CD4-positive, alpha-beta T cell treated with Interferon gamma for 1 hour (primary cell): Measurements from ENCODE around the gene IL32.
A peak's percentile ranks its signal among the peaks of the same experiment; 100 is the strongest.
"Not testable (repeated sequence)": the region's sequence is repeated elsewhere in the genome, so short reads cannot be mapped to it uniquely, and the experiment has no call there.

ENCODE experiments used
- DNase-seq: peaks from one replicate; pipeline ENCODE4 v3.0.0-alpha.2; 2020

Gene IL32

DNA sequence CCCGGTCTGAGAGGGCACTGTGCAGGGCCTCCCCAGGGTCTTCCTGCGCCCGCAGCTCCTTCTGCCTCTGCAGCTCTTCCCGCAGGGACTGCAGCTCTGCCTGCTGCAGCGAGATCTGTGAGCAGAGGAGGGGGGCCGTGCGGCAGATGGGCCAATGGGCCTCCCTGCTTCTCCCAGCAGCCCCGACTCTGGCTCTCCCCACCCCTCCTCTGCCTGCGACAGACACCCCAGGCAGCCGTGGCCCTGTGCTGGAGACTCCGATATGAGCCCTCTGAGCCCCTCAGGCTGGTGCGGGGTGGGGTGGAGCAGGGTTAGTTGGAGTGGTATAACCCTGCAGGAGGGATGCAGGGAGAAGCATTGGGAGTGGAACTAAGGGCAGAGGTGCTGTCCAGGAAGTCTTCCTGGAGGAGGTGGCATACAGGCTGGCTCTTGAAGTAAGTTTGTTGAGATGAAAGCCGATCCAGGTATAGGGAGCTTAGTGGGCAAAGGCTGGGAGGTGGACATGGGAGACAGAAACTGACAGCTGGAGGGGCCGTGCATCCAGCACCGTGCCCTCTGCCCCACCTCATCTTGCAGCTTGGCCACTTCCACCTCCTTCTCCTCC is 36.6 kb upstream of the IL32 start:
- no peak for DNase-seq

DNA sequence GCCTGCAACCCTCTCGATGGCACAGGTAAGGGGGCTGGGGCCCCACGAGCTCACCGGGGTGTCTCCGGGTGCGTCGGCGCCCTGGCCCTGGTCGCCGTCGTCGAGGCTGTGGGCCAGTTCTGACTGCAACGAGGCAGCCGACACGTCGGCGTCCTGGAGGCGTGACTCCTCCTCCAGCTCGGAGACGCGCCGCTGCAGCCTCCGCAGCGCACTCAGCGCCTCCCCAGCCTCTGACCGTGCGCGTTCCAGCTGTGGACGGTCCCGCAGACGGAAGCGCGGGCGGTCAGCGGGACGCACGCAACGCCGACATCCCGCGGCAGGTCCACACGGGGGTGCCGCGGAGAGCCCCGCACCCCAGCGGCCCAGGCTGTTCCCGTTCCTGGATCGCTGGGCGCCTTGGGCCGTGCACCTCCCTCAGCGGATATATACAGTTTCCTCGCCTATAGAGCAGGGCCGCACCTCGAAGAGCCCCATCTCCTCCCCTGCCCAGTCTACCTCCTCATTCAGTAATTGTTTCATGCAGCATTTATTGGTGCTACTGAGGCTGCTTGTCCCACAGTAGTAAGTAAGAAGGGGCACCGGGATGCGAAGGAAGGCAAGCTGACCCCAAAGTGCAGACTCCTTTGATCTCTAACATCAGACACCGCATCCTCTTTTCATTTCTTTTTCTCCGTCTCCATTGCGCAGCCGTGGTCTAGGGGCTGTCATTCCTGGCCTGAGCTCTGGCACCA is 35.8 kb upstream of the IL32 start:
- DNase-seq: no peak

- DNase-seq: no peak
These were observed 34.9 kb upstream of the IL32 start for GRCh38 chr16:3030222-3031212.

GRCh38 chr16:3032624-3033023 is 32.8 kb upstream of the IL32 start:
- DNase-seq: no peak

DNA sequence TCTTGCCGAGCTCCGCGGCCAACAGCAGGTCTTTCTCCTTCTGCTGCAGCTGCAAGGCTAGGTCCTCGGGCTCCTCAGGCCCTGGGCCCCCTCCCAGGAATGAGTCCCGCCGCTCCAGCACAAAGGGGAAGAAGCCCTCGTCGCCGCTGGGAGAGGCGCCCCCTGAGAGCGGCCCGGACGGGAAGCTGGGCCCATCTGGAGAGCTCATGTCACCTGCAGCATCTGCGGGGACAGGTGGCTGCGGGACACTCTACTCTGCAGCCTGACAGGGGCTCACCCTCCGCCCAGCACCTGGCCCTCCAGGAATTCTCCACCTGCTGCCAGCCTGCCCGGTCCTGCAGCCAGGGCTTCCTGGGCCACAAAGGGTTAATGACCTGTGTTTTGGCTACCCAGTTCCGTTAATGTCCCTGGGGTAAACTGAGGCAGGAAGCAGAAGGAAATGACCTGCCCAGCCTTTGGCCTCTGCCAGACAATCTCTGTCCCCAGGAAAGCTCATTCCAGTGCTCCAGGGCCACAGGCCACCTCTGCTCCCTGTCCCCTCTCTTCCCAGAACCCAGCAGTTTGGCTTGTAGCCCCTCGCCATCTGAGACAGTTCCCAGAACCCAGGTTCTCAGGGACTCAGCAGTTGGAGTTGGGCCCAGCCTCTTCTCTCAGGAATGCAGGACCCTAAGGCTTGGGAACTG is 30.0 kb upstream of the IL32 start:
- no peak for DNase-seq

DNA sequence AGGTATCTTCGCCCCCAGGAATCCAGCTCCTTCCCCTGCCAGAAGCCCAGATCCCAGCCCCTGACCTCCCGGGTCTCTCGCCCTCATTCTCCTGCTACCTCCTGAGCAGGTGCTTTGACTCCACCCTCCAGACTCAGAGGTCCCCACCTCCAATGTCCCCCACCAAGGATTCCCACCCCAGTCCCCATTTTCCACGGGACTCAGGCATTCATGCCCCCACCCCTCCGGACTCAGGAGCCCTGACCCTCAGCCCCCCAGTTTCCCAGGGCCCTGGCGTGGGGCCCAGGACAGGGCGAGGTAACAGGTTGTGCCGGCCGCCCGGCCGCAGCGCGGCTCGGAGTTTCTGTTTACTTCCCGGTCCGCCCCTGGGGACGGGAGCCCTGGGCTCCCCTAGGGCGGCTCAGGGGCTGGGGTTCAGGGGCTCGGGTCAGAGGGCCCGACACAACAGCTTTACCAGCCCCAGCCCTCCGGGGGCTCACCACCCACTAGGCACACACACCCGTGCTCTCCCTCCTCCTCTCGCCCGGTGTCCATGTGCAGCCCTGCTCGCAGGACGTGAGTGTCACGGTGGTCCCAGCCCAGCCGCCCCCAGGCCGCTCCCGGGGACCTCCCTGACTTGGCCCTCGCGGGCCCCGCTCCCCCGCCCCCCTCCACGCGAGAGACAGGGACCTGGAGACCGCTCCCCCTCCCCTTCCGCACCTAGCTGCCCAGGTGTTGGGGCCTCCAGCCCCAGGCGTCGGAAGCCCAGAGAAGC is 29.3 kb upstream of the IL32 start:
- DNase-seq: no peak

DNA sequence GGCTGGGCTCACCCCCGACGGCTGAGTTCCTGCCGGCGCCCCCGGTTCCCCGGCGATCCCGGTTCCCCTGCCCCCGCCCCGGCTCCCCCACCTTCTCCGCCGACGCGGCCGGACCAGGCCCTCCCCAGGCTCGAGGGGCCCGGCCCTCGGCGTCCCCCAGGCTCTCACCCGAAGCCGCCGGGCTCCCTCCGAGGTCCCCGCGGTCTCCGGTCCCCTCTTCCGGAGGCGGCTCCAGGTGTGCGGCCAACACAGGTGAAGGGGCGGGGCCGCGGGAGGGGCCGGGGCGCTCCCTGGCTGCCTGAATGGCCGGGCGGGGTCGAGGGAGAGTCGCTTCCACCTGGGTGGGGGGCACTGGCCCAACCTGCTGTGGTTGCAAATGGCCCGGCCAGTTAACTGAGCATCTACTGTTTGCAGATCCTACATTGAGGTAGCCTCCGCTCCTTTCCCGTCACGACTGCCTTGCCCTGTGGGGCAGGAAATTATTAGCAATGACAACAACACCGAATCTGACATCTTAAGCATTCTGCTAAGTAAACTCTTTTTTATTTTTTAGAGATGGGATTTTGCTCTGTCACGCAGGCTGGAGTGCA is 28.6 kb upstream of the IL32 start, which contains the start of gene BICDL2:
Gene BICDL2 (minus strand): TSS at position 219 of the 590 bp plus-strand sequence. CDS start 1,448 bp downstream, outside the sequence.
- no peak for DNase-seq

DNA sequence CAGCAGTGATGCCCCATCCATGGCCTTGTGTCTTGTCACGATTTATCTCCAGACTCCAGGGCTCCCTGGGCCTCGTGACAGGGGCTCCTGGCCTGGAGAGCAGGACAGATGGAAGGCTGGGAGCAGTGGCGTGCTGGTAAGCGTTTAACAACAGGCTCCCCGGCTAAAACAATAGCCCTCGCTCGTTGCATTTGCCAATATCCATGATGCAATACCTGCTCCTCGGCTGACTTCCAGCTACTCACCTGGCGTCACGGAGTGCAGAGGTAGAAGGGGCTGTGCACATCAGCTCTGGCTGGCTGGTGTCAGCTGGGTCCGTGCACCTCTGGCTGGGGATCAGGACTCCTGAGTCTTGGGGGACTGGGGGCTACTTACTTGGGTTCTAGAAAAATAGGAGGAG is 27.2 kb upstream of the IL32 start:
- no peak for DNase-seq

GRCh38 chr16:3038896-3039295 is 26.5 kb upstream of the IL32 start:
- no peak for DNase-seq

DNA sequence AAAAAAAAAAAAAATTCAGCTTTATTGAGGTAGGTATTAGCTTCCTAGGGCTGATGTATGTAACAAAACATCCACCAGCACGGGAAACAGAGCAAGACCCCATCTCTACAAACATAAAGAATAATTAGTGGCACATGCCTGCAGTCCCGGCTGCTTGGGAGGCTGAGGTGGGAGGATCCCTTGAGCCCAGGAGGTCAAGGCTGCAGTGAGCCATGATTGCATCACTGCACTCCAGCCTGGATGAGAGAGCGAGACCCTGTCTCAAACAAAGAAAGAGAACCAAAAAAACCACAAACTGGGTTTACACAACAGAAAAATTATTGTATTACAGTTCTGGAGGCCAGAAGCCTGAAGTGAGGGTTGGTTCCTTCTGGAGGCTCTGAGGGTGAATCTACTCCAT is 23.1 kb upstream of the IL32 start:
- DNase-seq: no peak

- DNase-seq: no peak
These were observed 20.7 kb upstream of the IL32 start for GRCh38 chr16:3044708-3045107.

DNA sequence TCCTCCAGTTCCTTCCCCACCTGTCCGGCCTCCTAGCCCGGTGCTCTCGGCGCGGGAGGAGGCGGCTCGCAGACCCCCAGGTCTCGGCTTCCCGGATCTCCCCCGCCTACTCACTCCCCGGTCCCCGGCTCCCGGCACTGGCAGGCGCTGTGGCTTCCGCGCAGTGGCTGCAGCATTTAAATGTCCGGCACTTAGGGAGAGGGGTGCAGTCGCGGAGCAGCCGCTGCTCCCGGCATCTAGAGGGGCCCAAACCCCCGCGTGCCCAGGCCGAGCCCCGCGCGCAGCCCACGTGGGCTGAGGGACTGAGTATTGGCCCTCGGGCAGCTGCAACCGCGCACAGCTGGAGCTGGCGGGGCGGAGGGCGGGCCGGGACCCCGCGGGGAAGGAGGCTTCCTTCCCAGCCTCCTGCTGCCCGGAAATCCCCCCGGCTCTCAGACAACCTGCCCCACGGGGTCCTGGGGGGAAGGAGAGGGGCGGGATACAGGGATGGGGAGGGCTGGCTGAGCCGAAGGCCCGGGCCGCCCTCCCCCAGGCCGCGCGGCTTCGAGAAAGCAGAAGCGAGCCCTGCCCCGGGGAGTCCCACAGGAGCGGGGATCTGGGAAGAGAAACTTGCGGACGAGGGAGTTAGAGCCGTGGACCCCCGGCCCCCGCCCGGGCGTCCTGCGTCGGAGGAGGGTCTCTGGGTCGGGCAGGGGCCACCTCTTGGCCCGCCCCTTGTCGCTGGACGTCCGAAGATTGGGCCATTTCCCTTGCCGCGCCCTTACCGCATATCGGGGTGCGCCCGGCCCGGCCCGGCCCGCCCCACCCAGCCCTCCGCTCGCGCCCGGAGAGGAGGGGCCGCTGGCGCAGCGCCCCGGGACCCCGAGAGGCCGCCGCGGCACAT is 19.4 kb upstream of the IL32 start, which contains the start of gene MMP25:
Gene MMP25 (plus strand): TSS at position 804 of the 883 bp plus-strand sequence. CDS start 357 bp downstream, outside the sequence.
- no peak for DNase-seq

DNA sequence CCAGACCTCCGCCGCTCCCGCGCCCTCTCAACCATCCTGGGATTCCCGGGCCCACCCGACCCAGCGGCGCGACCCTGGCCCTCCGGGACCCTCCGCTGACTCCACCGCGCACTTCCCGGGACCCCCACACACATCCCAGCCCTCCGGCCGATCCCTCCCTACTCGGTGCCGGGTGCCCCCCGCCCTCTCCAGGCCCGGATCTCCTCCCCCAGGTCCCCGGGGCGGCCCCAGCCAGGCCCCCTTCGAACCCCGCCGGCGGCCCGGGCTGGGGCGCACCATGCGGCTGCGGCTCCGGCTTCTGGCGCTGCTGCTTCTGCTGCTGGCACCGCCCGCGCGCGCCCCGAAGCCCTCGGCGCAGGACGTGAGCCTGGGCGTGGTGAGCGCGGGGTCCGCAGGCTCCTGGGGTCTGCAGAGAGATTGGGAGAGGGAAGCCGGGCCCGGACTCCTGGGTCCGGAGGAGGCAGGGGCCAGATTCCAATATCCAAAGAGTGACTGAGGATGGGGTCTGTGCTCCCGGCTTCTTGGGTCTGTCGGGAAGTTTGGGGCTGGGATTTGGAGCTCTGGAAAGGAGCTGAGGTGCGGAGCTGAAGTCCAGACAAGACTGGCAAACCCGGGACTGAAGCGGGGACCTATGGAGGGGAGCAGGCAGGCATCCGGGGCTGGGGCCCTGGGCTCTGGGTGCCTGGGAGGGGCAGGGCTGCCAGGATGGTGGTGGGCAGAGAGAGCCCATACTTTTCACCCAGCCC is 18.6 kb upstream of the IL32 start:
- DNase-seq: no peak

DNA sequence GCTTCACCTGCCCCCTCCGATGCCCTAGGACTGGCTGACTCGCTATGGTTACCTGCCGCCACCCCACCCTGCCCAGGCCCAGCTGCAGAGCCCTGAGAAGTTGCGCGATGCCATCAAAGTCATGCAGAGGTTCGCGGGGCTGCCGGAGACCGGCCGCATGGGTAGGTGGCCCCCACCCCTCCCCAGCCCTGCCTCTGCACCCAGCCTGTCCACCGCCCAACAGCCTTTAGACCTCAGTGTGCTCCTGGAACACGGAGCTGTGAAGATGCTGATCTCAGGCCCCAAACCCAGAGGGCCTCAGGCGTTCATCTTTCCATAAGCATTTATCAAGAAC is 18.1 kb upstream of the IL32 start:
- no peak for DNase-seq

GRCh38 chr16:3049921-3050481 is 15.4 kb upstream of the IL32 start:
- DNase-seq: no peak

DNA sequence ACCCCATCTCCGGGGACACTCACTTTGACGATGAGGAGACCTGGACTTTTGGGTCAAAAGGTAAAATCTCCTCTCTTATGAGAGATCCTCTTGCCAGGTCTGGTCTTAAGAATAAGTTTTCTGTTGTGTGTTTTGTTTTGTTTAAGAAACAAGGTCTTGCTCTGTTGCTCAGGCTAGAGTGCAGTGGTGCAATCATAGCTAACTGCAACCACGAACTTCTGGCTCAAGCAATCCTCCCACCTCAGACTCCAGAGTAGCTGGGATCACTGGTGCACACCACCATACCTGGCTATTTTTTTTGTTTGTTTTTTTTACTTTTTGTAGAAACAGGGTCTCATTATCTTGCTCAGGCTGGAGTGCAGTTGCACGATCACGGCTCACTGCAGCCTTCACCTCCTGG is 15.0 kb upstream of the IL32 start:
- DNase-seq: no peak

DNA sequence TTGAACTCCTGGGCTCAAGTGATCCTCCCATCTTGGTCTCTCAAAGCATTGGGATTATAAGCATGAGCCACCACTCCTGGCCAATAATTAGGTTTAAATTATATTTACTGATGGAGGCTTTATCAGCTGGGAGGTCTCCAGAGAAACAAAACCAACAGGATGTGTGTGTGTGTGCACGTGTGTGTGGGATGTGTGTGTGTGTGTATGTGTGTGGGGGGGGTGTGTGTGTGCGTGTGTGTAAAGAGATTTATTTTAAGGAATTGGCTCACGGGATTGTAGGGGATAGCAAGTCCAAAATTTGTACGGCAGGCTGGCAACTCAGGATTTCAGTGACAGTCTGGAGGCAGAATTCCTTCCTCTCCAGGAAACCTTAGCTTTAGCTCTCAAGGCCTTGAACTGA is 14.4 kb upstream of the IL32 start:
- DNase-seq: no peak

DNA sequence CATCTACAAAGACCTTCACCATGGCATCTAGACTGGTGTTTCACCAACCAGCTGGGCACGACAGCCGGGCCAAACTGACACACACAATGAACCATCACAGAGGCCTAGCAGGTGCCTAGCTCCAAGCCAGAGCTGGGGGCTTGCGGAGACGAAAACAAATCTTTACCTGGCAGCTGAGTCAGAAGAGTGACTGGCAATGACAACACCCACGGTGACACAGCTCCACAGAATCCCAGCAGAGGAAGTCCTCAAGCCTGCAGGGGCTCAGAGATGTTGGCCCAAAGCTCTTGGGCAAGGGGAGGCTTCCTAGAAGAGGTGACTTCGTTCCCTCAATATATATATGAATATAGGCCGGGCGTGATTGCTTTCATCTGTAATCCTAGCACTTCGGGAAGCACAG is 13.9 kb upstream of the IL32 start:
- peak; percentile 35 for DNase-seq

GRCh38 chr16:3052571-3053329 is 12.7 kb upstream of the IL32 start:
- not testable (repeated sequence) for DNase-seq
